ENCODE data around the gene SYNC.
"Not testable (repeated sequence)": the region's sequence is repeated elsewhere in the genome, so short reads cannot be mapped to it uniquely, and the experiment has no call there.

SYNC gene

GRCh38 chr1:32693455-32694174 lies 9.0 kb downstream of the SYNC start:
- no peak for DNase-seq

DNA sequence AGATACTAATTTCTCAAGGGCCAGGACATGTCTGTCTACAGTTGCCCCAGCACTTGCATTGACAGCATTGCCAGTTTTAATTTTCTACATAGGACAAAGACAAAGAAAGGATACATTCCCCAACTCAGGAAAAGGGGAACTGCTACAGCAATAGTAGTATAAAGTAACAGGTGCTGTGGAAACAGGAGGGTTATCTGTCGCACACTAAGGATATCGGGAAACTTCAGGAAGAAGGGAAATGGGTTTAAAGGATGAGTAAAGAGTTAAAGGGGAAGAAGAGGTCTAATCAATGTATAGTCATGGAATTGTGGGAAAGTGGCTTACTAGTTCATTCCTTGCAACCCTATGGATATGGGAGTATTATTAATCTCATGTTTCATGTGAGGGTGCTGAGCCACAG lies 16.2 kb downstream of the SYNC start:
- DNase-seq = no peak

GRCh38 chr1:32685498-32685897 lies 17.1 kb downstream of the SYNC start:
- no peak for DNase-seq

DNA sequence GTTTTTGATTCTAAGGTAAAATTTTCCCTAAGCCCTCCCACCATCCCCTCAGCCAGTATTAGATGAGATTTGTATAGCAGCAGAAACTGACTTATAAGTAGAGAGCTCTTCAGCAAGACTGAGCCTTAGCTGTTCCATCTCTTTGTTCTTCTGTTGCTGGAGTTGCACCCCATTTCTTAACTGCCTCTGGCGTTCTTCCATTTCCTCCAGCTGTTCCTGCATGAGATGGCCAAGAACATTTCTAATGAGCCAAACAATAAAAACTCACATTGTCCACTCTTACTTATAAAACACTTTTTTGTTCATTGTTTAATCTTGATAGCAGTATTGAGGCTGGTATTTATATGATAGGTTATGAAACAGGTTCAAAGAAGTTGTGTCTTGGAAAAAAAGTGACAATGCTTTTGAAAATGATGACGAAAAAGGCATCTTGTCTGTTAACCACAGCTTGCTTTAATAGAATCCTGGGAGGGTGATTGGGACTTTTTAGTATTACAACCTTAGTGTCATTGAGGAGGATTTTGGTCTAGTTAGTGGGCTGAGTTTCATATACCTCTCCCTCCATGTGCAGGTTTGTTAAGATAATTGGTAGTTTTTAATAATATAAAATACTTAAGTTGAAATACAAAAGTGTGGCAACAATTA lies 18.3 kb downstream of the SYNC start:
- DNase-seq = peak; percentile 57

DNA sequence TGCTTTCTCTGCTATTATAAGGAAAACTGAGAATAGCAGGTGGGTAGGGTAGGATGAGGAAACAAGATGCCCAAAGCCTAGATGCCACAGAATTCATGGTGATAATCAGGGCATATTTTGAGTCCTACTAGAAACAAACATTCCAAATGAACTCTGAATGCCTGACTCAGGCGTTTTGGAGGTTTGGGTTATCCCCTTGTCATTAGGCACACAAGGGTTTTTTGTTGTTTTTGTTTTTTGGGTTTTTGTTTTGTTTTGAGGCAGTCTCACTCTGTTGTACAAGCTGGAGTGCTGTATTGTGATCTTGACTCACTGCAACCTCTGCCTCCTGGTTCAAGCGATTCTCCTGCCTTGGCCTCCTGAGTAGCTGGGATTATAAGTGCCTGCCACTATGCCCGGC lies 19.2 kb downstream of the SYNC start:
- no peak for DNase-seq

DNA sequence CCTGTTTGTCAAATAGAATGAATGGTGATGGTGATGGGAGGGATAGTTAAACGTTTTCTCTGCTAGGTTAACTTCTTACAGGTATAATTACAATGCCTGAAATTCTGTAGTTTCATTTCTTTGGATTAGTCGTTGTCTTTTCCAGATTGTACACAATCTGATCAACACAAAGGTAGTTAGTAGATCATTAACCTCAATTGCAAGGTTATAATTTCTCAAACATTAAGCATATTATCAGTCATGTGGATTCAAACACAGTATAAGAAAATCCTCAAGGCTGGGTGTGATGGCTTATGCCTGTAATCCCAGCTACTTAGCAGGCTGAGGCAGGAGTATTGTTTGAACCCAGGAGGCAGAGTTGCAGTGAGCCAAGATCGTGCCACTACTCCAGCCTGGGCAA lies 20.6 kb downstream of the SYNC start:
- DNase-seq = no peak

DNA sequence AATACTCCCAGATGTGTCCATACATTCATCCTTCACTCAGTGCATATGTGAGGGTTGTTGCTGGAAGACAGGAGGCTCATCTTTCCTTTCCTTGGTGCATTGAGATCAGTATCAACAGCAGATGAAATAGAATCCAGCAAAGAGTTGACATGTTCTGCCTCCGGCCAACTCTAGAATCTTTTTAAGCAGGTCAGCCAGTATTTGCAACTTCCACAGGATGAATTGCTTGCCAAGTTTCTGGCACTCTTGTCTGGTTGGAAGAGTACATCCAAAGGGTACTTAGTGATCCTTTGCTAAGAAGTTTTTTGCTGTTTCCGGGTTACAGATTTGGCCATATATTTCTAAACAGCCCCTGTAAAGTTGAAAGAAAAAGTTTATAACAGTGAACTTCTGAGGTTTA lies 21.1 kb downstream of the SYNC start:
- no peak for DNase-seq

DNA sequence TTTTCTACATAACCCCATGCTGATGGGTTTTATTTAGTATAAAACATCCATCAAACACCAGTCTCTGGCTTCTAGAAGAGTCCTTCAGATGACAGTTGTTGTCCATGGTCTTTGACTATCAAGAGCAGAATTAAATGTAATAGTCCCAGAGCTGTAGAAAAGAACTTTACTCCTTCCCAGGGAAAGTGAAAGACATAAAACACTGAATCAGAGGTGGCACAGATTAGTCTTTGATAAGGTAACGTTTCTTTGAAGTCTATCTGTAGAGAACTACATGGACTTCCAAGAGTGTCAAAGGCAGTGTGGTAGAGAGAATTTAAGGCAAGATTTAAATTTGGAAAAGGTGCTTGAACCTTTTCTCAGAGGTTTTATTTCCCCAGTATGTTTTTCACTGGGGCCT lies 21.9 kb downstream of the SYNC start:
- DNase-seq = no peak

DNA sequence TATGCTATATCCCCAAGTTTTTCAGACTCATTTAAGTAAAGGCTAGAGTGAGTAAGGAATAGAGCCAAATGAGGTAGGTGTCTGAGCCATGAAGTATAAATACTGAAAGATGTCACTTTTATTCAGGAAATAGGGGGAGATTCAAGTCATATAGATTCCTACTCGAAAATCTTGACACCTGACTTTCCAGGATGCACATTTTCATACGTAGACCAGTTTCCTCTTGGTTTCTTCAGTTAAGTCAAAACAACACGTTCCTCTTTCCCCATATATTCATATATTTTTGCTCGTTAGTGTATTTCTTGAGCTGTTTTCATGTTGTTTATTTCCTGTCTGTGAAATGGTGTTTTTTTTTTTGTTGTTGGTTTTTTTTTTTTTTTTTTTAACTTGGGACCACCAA lies 22.6 kb downstream of the SYNC start:
- not testable (repeated sequence) for DNase-seq

GRCh38 chr1:32676945-32677344 lies 25.6 kb downstream of the SYNC start:
- DNase-seq = no peak

GRCh38 chr1:32668716-32669115 lies 33.9 kb downstream of the SYNC start:
- DNase-seq = not testable (repeated sequence)

- no peak for DNase-seq
These were observed 35.5 kb downstream of the SYNC start for GRCh38 chr1:32666901-32667566.

DNA sequence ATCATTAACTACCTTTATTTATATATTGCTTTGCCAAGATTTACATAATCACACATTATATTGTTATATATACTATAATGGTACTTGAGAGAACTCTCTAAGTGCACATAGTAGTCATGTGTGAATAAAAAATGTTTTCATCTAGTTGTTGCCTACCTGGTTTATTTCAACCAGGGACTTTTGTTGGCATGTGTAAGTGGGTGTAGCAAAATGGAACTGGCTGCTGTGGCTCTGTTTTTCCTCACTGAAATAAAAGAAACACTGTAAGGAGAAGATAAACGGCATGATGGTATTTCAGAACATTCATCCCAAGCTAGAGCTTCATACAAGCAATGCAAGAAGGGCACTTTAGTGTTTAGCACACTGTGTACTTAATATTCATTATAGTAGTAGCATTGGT lies 36.7 kb downstream of the SYNC start:
- DNase-seq = no peak

DNA sequence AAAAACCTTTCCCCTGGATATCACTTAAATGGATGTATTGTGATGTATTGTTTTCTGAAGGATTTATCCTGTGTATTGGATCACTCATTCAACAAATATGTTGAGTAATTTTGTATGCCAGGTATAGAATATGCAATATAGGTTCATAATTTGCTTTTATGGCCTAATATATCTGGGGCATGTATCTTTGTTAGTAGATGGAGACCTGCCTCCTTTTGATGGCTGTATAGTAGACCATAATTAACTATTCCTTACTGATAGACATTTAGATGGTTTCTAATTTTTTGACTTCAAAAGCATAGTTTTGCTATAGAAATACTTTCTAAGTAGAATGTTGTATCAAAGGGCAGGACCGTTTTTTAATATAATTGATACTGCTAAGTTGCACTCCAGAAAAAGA lies 43.0 kb downstream of the SYNC start:
- DNase-seq = no peak

GRCh38 chr1:32652244-32652962 lies 50.2 kb downstream of the SYNC start:
- DNase-seq = no peak

DNA sequence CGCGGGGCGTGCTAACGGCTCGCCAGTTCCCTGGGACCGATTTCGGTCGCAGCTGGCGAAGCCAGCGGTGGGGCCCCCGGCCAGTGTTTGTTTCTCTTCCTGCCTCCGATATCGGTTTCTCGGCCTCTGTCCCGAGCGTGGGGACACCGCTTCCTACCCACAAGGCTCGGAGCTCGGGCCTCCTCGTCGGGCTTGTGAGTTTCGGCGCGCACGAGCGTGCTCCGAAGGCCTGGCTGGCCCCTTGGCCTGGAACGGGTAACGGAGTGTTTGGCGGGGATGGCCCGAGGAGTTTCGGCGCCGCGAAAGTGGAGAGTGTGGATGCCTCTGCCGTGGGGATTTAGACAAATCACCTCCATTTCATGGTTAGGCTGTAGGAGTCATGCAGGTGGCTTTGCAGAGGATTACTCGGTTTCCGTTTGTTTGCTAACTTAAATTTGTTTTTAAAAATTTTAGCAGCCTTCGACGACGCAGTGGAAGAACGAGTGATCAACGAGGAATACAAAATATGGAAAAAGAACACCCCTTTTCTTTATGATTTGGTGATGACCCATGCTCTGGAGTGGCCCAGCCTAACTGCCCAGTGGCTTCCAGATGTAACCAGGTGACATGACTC lies 51.0 kb downstream of the SYNC start:
- no peak for DNase-seq

GRCh38 chr1:32650752-32651460 lies 51.7 kb downstream of the SYNC start, which contains the start of gene RBBP4:
Gene RBBP4 (plus strand): TSS chr1:32651208. CDS start chr1:32651307, 99 bp downstream.
- DNase-seq = peak; percentile 98

DNA sequence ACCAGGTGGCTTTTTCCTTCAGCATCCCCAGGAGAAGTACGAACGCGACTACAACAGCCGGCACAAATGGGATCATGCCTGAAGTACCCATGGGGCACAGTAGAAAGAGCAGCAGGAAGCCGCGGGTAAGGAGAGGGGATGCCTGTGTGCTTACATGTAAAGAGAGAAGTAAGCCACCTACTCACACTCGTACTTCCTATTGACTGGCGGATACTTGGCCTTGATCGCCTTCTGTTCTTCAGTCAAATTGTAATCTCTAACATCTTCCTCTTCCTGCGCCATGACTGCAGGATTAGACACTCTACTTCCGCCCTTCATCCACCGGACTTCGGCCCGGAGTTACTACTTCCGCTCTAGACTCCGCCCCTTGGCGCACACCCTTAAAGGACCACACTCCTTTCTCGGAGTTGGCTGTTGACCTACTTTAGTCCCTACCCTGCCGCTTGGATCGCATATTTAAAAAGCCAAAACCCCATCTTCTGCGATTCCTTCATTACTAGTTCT lies 52.3 kb downstream of the SYNC start, which contains the start of gene ZBTB8OS:
ZBTB8OS (minus strand) TSS at position 303 of the 504 bp plus-strand sequence; CDS start at position 282, 21 bp downstream.
- peak; percentile 93 for DNase-seq

- DNase-seq = no peak
These were observed 55.0 kb downstream of the SYNC start for GRCh38 chr1:32647308-32648134.

- DNase-seq = no peak
These were observed 58.1 kb downstream of the SYNC start for GRCh38 chr1:32644426-32644825.
